ENCODE data around the gene CUEDC1. TPM values are rescaled to one million over a fixed set of nuclear protein-coding genes. Genes with fewer than 3 reads are reported as not detected.
A peak's percentile ranks its signal among the peaks of the same experiment; 100 is the strongest.

Gene CUEDC1
- total and polyA plus RNA-seq, 2 of the 13 experiments (the other 11 are each of a cell fraction or from before 2014, with no cell fraction given), result 7.4 to 12.9 TPM

DNA sequence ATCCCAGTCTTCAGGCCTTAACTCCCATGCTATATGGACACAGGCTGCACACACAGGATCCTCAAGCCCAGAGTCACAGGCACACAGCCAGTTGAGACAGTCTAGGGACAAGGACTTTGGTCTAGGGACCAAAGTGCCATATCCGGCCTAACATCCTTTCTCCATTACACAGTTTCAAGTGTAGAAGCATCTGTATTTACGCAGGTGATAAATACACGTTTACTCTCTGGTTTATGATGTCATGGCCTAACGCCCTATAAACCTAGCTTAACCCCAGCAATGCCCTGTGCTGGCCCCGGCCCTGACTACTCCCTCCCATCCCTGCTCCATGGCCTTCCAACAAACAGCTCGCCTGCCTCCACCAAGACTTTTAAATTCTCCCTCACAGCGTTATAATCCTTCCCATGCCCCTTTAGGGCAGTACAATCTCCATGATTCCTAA is 17.1 kb downstream of the CUEDC1 start (continued):
- TF ChIP-seq, protein P1, sequence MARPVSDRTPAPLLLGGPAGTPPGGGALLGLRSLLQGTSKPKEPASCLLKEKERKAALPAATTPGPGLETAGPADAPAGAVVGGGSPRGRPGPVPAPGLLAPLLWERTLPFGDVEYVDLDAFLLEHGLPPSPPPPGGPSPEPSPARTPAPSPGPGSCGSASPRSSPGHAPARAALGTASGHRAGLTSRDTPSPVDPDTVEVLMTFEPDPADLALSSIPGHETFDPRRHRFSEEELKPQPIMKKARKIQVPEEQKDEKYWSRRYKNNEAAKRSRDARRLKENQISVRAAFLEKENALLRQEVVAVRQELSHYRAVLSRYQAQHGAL (CRISPR knock-in tag; IDR thresholded peaks at IDR 0.05; ENCODE audit: not compliant biosample characterization), result no peak
- peak; percentile 93 for TF ChIP-seq RXRB (CRISPR knock-in tag; IDR thresholded peaks at IDR 0.05; ENCODE audit: borderline replicate concordance)
- peak in 1 of 2 experiments; percentile 36; a peak in 1 of 4 replicates for TF ChIP-seq NR2F1 (CRISPR knock-in tag; IDR thresholded peaks at IDR 0.05)
- no peak for TF ChIP-seq BRCA1 (CRISPR knock-in tag; IDR thresholded peaks at IDR 0.05)
- no peak for TF ChIP-seq ZKSCAN5 (CRISPR knock-in tag; IDR thresholded peaks at IDR 0.05)
- TF ChIP-seq KDM5A (IDR thresholded peaks at IDR 0.05; ENCODE audit: borderline replicate concordance, low read length), result no peak
- TF ChIP-seq ARNT (IDR thresholded peaks at IDR 0.05), result no peak
- no peak for TF ChIP-seq ZNF232 (CRISPR knock-in tag; IDR thresholded peaks at IDR 0.05; ENCODE audit: borderline replicate concordance)
- no peak for TF ChIP-seq CAMTA2 (CRISPR knock-in tag; IDR thresholded peaks at IDR 0.05; ENCODE audit: borderline replicate concordance)
- TF ChIP-seq ZNF160 (CRISPR knock-in tag; IDR thresholded peaks at IDR 0.05), result no peak
- no peak for TF ChIP-seq ZNF816 (CRISPR knock-in tag; IDR thresholded peaks at IDR 0.05; ENCODE audit: borderline replicate concordance)
- no peak for TF ChIP-seq ZNF20 (CRISPR knock-in tag; IDR thresholded peaks at IDR 0.05)
- TF ChIP-seq, protein P2, sequence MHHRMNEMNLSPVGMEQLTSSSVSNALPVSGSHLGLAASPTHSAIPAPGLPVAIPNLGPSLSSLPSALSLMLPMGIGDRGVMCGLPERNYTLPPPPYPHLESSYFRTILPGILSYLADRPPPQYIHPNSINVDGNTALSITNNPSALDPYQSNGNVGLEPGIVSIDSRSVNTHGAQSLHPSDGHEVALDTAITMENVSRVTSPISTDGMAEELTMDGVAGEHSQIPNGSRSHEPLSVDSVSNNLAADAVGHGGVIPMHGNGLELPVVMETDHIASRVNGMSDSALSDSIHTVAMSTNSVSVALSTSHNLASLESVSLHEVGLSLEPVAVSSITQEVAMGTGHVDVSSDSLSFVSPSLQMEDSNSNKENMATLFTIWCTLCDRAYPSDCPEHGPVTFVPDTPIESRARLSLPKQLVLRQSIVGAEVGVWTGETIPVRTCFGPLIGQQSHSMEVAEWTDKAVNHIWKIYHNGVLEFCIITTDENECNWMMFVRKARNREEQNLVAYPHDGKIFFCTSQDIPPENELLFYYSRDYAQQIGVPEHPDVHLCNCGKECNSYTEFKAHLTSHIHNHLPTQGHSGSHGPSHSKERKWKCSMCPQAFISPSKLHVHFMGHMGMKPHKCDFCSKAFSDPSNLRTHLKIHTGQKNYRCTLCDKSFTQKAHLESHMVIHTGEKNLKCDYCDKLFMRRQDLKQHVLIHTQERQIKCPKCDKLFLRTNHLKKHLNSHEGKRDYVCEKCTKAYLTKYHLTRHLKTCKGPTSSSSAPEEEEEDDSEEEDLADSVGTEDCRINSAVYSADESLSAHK (CRISPR knock-in tag; IDR thresholded peaks at IDR 0.05; ENCODE audit: borderline replicate concordance), result no peak
- TF ChIP-seq SP1 (IDR thresholded peaks at IDR 0.05), result no peak
- no peak for TF ChIP-seq SP1 (CRISPR knock-in tag; IDR thresholded peaks at IDR 0.05)
- no peak for TF ChIP-seq ZNF616 (CRISPR knock-in tag; IDR thresholded peaks at IDR 0.05; ENCODE audit: low read depth)
- no peak for TF ChIP-seq SMAD1 (CRISPR knock-in tag; IDR thresholded peaks at IDR 0.05; ENCODE audit: borderline replicate concordance, low read depth)
- no peak for TF ChIP-seq MBD4 (IDR thresholded peaks at IDR 0.05; ENCODE audit: borderline replicate concordance, low read length)
- no peak for TF ChIP-seq TCF12 (IDR thresholded peaks at IDR 0.05)
- peak; percentile 77; the same call in 1 of the 2 replicates for TF ChIP-seq TCF12 (CRISPR knock-in tag; IDR thresholded peaks at IDR 0.05)
- TF ChIP-seq, protein P3, sequence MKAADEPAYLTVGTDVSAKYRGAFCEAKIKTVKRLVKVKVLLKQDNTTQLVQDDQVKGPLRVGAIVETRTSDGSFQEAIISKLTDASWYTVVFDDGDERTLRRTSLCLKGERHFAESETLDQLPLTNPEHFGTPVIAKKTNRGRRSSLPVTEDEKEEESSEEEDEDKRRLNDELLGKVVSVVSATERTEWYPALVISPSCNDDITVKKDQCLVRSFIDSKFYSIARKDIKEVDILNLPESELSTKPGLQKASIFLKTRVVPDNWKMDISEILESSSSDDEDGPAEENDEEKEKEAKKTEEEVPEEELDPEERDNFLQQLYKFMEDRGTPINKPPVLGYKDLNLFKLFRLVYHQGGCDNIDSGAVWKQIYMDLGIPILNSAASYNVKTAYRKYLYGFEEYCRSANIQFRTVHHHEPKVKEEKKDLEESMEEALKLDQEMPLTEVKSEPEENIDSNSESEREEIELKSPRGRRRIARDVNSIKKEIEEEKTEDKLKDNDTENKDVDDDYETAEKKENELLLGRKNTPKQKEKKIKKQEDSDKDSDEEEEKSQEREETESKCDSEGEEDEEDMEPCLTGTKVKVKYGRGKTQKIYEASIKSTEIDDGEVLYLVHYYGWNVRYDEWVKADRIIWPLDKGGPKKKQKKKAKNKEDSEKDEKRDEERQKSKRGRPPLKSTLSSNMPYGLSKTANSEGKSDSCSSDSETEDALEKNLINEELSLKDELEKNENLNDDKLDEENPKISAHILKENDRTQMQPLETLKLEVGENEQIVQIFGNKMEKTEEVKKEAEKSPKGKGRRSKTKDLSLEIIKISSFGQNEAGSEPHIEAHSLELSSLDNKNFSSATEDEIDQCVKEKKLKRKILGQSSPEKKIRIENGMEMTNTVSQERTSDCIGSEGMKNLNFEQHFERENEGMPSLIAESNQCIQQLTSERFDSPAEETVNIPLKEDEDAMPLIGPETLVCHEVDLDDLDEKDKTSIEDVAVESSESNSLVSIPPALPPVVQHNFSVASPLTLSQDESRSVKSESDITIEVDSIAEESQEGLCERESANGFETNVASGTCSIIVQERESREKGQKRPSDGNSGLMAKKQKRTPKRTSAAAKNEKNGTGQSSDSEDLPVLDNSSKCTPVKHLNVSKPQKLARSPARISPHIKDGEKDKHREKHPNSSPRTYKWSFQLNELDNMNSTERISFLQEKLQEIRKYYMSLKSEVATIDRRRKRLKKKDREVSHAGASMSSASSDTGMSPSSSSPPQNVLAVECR (CRISPR knock-in tag; IDR thresholded peaks at IDR 0.05; ENCODE audit: borderline replicate concordance), result peak; percentile 60; the same call in 1 of the 2 replicates
- TF ChIP-seq, protein P4, sequence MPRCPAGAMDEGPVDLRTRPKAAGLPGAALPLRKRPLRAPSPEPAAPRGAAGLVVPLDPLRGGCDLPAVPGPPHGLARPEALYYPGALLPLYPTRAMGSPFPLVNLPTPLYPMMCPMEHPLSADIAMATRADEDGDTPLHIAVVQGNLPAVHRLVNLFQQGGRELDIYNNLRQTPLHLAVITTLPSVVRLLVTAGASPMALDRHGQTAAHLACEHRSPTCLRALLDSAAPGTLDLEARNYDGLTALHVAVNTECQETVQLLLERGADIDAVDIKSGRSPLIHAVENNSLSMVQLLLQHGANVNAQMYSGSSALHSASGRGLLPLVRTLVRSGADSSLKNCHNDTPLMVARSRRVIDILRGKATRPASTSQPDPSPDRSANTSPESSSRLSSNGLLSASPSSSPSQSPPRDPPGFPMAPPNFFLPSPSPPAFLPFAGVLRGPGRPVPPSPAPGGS (CRISPR knock-in tag; IDR thresholded peaks at IDR 0.05), result no peak
- TF ChIP-seq ZKSCAN8 (CRISPR knock-in tag; IDR thresholded peaks at IDR 0.05; ENCODE audit: borderline replicate concordance), result 0 out of 2 replicates have a peak, but pooled peaks have one; percentile 31

Measured in HepG2 (cell line).